ENCODE results near the gene PLK4.

The PLK4 gene

GRCh38 chr4:127844601-127845116 is 36.0 kb upstream of the PLK4 start:
- Histone ChIP-seq H3F3A (ENCODE audit: insufficient read depth) (peaks cover 4% of the 10 kb centered on the region; the same call in 1 of the 2 replicates), H3K9me2 (replicated peaks; ENCODE audit: insufficient read depth, low read length) (no peaks in the 10 kb centered on the region), H4K20me1 (ENCODE audit: low read depth, low read length) (no peaks in the 10 kb centered on the region), H3K27ac (ENCODE audit: low read depth, low read length) (no peak overlapping the region), H3K36me3 (ENCODE audit: low read length) (no peaks in the 10 kb centered on the region), H3K9me3 (ENCODE audit: insufficient read depth, low read length) (peaks cover under 1% of the 10 kb centered on the region; the same call in 1 of the 2 replicates), H3K4me2 (ENCODE audit: low read depth, low read length, poor library complexity, severe bottlenecking) (no peak overlapping the region), H3K9ac (ENCODE audit: low read length) (no peak overlapping the region), H3K79me2 (ENCODE audit: insufficient read depth, low read length) (no peaks in the 10 kb centered on the region), H3K27me3 (ENCODE audit: low read length) (no peaks in the 10 kb centered on the region), H3K4me3 (ENCODE audit: insufficient read depth, low read length, poor library complexity, severe bottlenecking) (no peak overlapping the region), H2AFZ (ENCODE audit: low read depth, low read length, severe bottlenecking) (no peak overlapping the region)
- TF ChIP-seq EZH2phosphoT487 (conservative IDR thresholded peaks at IDR 0.05; ENCODE audit: low read length) (no peak), CTCF (IDR thresholded peaks at IDR 0.05; ENCODE audit: insufficient read depth, low read length, poor library complexity, severe bottlenecking) (no peak)

GRCh38 chr4:127846061-127846460 is 34.6 kb upstream of the PLK4 start:
- no peaks in the 10 kb centered on the region for H4K20me1 ChIP-seq (ENCODE audit: low read depth, low read length)
- no peaks in the 10 kb centered on the region for H3K9me2 ChIP-seq (replicated peaks; ENCODE audit: insufficient read depth, low read length)
- no peak overlapping the region for H2AFZ ChIP-seq (ENCODE audit: low read depth, low read length, severe bottlenecking)
- no peaks in the 10 kb centered on the region for H3K79me2 ChIP-seq (ENCODE audit: insufficient read depth, low read length)
- no peak overlapping the region for H3K4me3 ChIP-seq (ENCODE audit: insufficient read depth, low read length, poor library complexity, severe bottlenecking)
- no peaks in the 10 kb centered on the region for H3K36me3 ChIP-seq (ENCODE audit: low read length)
- no peak overlapping the region for H3K4me2 ChIP-seq (ENCODE audit: low read depth, low read length, poor library complexity, severe bottlenecking)
- no peak overlapping the region for H3K27ac ChIP-seq (ENCODE audit: low read depth, low read length)
- H3K9ac ChIP-seq (ENCODE audit: low read length) = no peak overlapping the region
- no peaks in the 10 kb centered on the region for H3F3A ChIP-seq (ENCODE audit: insufficient read depth)
- peaks cover 8% of the 10 kb centered on the region; the same call in 1 of the 2 replicates for H3K9me3 ChIP-seq (ENCODE audit: insufficient read depth, low read length)
- no peaks in the 10 kb centered on the region for H3K27me3 ChIP-seq (ENCODE audit: low read length)
- TF ChIP-seq EZH2phosphoT487 (conservative IDR thresholded peaks at IDR 0.05; ENCODE audit: low read length) = no peak
- TF ChIP-seq CTCF (IDR thresholded peaks at IDR 0.05; ENCODE audit: insufficient read depth, low read length, poor library complexity, severe bottlenecking) = no peak

GRCh38 chr4:127846765-127847164 is 33.9 kb upstream of the PLK4 start:
- Histone ChIP-seq H3K9me3 (ENCODE audit: insufficient read depth, low read length) (peaks cover 8% of the 10 kb centered on the region; the same call in 1 of the 2 replicates), H3K9me2 (replicated peaks; ENCODE audit: insufficient read depth, low read length) (no peaks in the 10 kb centered on the region), H3K4me2 (ENCODE audit: low read depth, low read length, poor library complexity, severe bottlenecking) (no peak overlapping the region), H2AFZ (ENCODE audit: low read depth, low read length, severe bottlenecking) (no peak overlapping the region), H3K79me2 (ENCODE audit: insufficient read depth, low read length) (no peaks in the 10 kb centered on the region), H3K36me3 (ENCODE audit: low read length) (no peaks in the 10 kb centered on the region), H3K4me3 (ENCODE audit: insufficient read depth, low read length, poor library complexity, severe bottlenecking) (no peak overlapping the region), H3K27ac (ENCODE audit: low read depth, low read length) (no peak overlapping the region), H3K9ac (ENCODE audit: low read length) (no peak overlapping the region), H4K20me1 (ENCODE audit: low read depth, low read length) (no peaks in the 10 kb centered on the region), H3K27me3 (ENCODE audit: low read length) (no peaks in the 10 kb centered on the region), H3F3A (ENCODE audit: insufficient read depth) (no peaks in the 10 kb centered on the region)
- TF ChIP-seq EZH2phosphoT487 (conservative IDR thresholded peaks at IDR 0.05; ENCODE audit: low read length) (no peak), CTCF (IDR thresholded peaks at IDR 0.05; ENCODE audit: insufficient read depth, low read length, poor library complexity, severe bottlenecking) (no peak)

Data from SU-DHL-6 (cell line).